Raji (cell line): ENCODE measurements around the gene ACTL10.

Experiments used
- POLR2A ChIP-seq: IDR thresholded peaks from 2 replicates; pipeline ENCODE4 v1.6.1; 2011; ENCODE audit warnings: low read depth, low read length, control low read depth; ENCODE audit not compliant: insufficient read depth

Gene ACTL10

GRCh38 chr20:33688938-33689424 is 22.2 kb downstream of the ACTL10 start:
- TF ChIP-seq POLR2A: no peak

- no peak for TF ChIP-seq POLR2A
Observed at GRCh38 chr20:33689493-33689892, 22.8 kb downstream of the ACTL10 start.

GRCh38 chr20:33689973-33690372 is 23.2 kb downstream of the ACTL10 start:
- no peak for TF ChIP-seq POLR2A

GRCh38 chr20:33693289-33693688 is 26.5 kb downstream of the ACTL10 start:
- TF ChIP-seq POLR2A: no peak

GRCh38 chr20:33693741-33694638 is 27.2 kb downstream of the ACTL10 start:
- TF ChIP-seq POLR2A: no peak

- TF ChIP-seq POLR2A: no peak
Observed at GRCh38 chr20:33694639-33695012, 27.9 kb downstream of the ACTL10 start.

GRCh38 chr20:33696448-33696847 is 29.7 kb downstream of the ACTL10 start:
- no peak for TF ChIP-seq POLR2A

GRCh38 chr20:33697129-33697528 is 30.4 kb downstream of the ACTL10 start:
- no peak for TF ChIP-seq POLR2A

GRCh38 chr20:33701629-33702450 is 35.1 kb downstream of the ACTL10 start:
- no peak for TF ChIP-seq POLR2A

- TF ChIP-seq POLR2A: no peak
Observed at GRCh38 chr20:33702861-33703260, 36.1 kb downstream of the ACTL10 start.

- TF ChIP-seq POLR2A: no peak
Observed at GRCh38 chr20:33703498-33704137, 36.9 kb downstream of the ACTL10 start.

GRCh38 chr20:33704197-33704924 is 37.6 kb downstream of the ACTL10 start:
- TF ChIP-seq POLR2A: no peak

GRCh38 chr20:33707668-33708067 is 40.9 kb downstream of the ACTL10 start:
- no peak for TF ChIP-seq POLR2A

GRCh38 chr20:33709398-33709797 is 42.7 kb downstream of the ACTL10 start:
- TF ChIP-seq POLR2A: no peak
